DOHH2 (cell line): Measurements from ENCODE around the gene KRT222.

Experiments used
- H3F3A ChIP-seq: fragments of 200-600 bp; sonication (generic), shearing (Covaris generic); 2 replicates; pipeline ENCODE4 v1.6.0; 2016; ENCODE audit warnings: antibody characterized with exemption, mild to moderate bottlenecking; ENCODE audit not compliant: control insufficient read depth, insufficient read depth
- H3K27ac ChIP-seq: fragments of 200-600 bp; sonication (generic); 2 replicates; pipeline ENCODE4 v1.5.1; 2014; ENCODE audit warnings: low read depth, mild to moderate bottlenecking, low read length, moderate library complexity
- H3K27me3 ChIP-seq: fragments of 200-600 bp; sonication (generic); 2 replicates; pipeline ENCODE4 v1.6.1; 2014; ENCODE audit warnings: mild to moderate bottlenecking, low read length, mixed read lengths; ENCODE audit not compliant: control insufficient read depth
- H3K36me3 ChIP-seq: fragments of 200-600 bp; sonication (generic); 2 replicates; pipeline ENCODE4 v1.6.1; 2014; ENCODE audit warnings: mild to moderate bottlenecking, low read length, moderate library complexity, mixed read lengths; ENCODE audit not compliant: control insufficient read depth
- H3K4me1 ChIP-seq: fragments of 200-600 bp; sonication (generic); 2 replicates; pipeline ENCODE4 v1.6.1; 2014; ENCODE audit warnings: mild to moderate bottlenecking, low read length, mixed read lengths; ENCODE audit not compliant: control insufficient read depth
- H3K4me2 ChIP-seq: fragments of 200-600 bp; sonication (generic); 2 replicates; pipeline ENCODE4 v1.6.0; 2014; ENCODE audit warnings: mild to moderate bottlenecking, low read length, moderate library complexity
- H3K4me3 ChIP-seq: fragments of 200-600 bp; sonication (generic); 2 replicates; pipeline ENCODE4 v1.5.1; 2014; ENCODE audit warnings: mild to moderate bottlenecking, low read length, mixed read lengths
- H3K79me2 ChIP-seq: fragments of 200-600 bp; sonication (generic); 2 replicates; pipeline ENCODE4 v1.6.1; 2014; ENCODE audit warnings: mild to moderate bottlenecking, low read length, mixed read lengths; ENCODE audit not compliant: control insufficient read depth
- H3K9me2 ChIP-seq: fragments of 200-600 bp; sonication (generic); replicated peaks from 2 replicates; pipeline ENCODE4 v1.6.1; 2014; ENCODE audit warnings: mild to moderate bottlenecking, low read length, mixed read lengths; ENCODE audit not compliant: control insufficient read depth
- H3K9me3 ChIP-seq: fragments of 200-600 bp; sonication (generic); 2 replicates; pipeline ENCODE4 v1.6.1; 2014; ENCODE audit warnings: antibody characterized with exemption, low read length, mixed read lengths; ENCODE audit not compliant: control insufficient read depth, insufficient read depth
- H4K20me1 ChIP-seq: fragments of 200-600 bp; sonication (generic); 2 replicates; pipeline ENCODE4 v1.6.0; 2014; ENCODE audit warnings: low read depth, mild to moderate bottlenecking, antibody characterized with exemption, low read length, moderate library complexity; ENCODE audit not compliant: control insufficient read depth, insufficient read depth
- CTCF ChIP-seq: fragments of 200-600 bp; sonication (generic); IDR thresholded peaks from one replicate; pipeline ENCODE4 v1.5.1; 2014; ENCODE audit warnings: antibody characterized with exemption, mild to moderate bottlenecking, low read depth, low read length; ENCODE audit not compliant: poor library complexity, severe bottlenecking
- EZH2phosphoT487 ChIP-seq: fragments of 200-600 bp; sonication (generic); IDR thresholded peaks from 2 replicates; pipeline ENCODE4 v1.6.1; 2017; ENCODE audit warnings: borderline replicate concordance, mild to moderate bottlenecking, antibody characterized with exemption, low read length, moderate library complexity, mixed read lengths

Gene KRT222

GRCh38 chr17:40671282-40671681 lies 6.3 kb upstream of the KRT222 start:
- no peak for TF ChIP-seq CTCF
- TF ChIP-seq EZH2phosphoT487: no peak
- H3K4me1 ChIP-seq: no peaks in the 10 kb centered on the region
- no peaks in the 10 kb centered on the region for H3F3A ChIP-seq
- no peaks in the 10 kb centered on the region for H3K79me2 ChIP-seq
- no peak overlapping the region for H3K4me3 ChIP-seq
- no peaks in the 10 kb centered on the region for H3K9me2 ChIP-seq
- no peaks in the 10 kb centered on the region for H4K20me1 ChIP-seq
- peaks cover 38% of the 10 kb centered on the region for H3K27me3 ChIP-seq
- no peak overlapping the region for H3K4me2 ChIP-seq
- H3K27ac ChIP-seq: no peak overlapping the region
- no peaks in the 10 kb centered on the region for H3K36me3 ChIP-seq
- no peaks in the 10 kb centered on the region for H3K9me3 ChIP-seq

- Histone ChIP-seq H3K9me2 (no peaks in the 10 kb centered on the region), H3K79me2 (no peaks in the 10 kb centered on the region), H4K20me1 (no peaks in the 10 kb centered on the region), H3K9me3 (no peaks in the 10 kb centered on the region), H3K27ac (no peak overlapping the region), H3K27me3 (peaks cover 50% of the 10 kb centered on the region), H3K4me1 (no peaks in the 10 kb centered on the region), H3F3A (no peaks in the 10 kb centered on the region), H3K36me3 (no peaks in the 10 kb centered on the region), H3K4me3 (no peak overlapping the region), H3K4me2 (no peak overlapping the region)
- TF ChIP-seq CTCF (no peak), EZH2phosphoT487 (no peak)
Observed at GRCh38 chr17:40666331-40666730, 1.4 kb upstream of the KRT222 start.

- no peaks in the 10 kb centered on the region for H3K36me3 ChIP-seq
- H3K4me1 ChIP-seq: no peaks in the 10 kb centered on the region
- H4K20me1 ChIP-seq: no peaks in the 10 kb centered on the region
- no peaks in the 10 kb centered on the region for H3F3A ChIP-seq
- no peak overlapping the region for H3K4me2 ChIP-seq
- no peak overlapping the region for H3K27ac ChIP-seq
- peaks cover 35% of the 10 kb centered on the region for H3K27me3 ChIP-seq
- H3K4me3 ChIP-seq: no peak overlapping the region
- H3K9me3 ChIP-seq: no peaks in the 10 kb centered on the region
- H3K9me2 ChIP-seq: no peaks in the 10 kb centered on the region
- TF ChIP-seq CTCF: no peak
- no peaks in the 10 kb centered on the region for H3K79me2 ChIP-seq
Observed at GRCh38 chr17:40663252-40663651, 1.7 kb downstream of the KRT222 start.

- Histone ChIP-seq H3K9me3 (no peaks in the 10 kb centered on the region), H3K4me3 (no peak overlapping the region), H3K79me2 (no peaks in the 10 kb centered on the region), H3K27me3 (peaks cover 22% of the 10 kb centered on the region), H3F3A (no peaks in the 10 kb centered on the region), H3K4me2 (no peak overlapping the region), H3K27ac (no peak overlapping the region), H4K20me1 (no peaks in the 10 kb centered on the region), H3K4me1 (no peaks in the 10 kb centered on the region), H3K9me2 (no peaks in the 10 kb centered on the region), H3K36me3 (no peaks in the 10 kb centered on the region)
- TF ChIP-seq EZH2phosphoT487: no peak
Observed at GRCh38 chr17:40659911-40660310, 5.1 kb downstream of the KRT222 start.
